ENCODE results near the gene ARFIP2. TPM values are rescaled to one million over a fixed set of nuclear protein-coding genes. Genes with fewer than 3 reads are reported as not detected.
A peak's percentile ranks its signal among the peaks of the same experiment; 100 is the strongest.

Gene ARFIP2
- total RNA-seq, 6 donors from 2014 or later = 41.7 to 80.7 (median 54.6) TPM

- DNase-seq (peak in 1 of 2 donors; percentile 70), ATAC-seq (ENCODE audit: low FRiP score in 2 of 2) (peak; percentile 13 to 34)
- Histone ChIP-seq H3K27ac (peak overlapping the region in 2 of 4 donors; percentile 7 to 46), H3K27me3 (no peaks in the 10 kb centered on the region), H3K4me3 (no peak overlapping the region), H3K36me3 (peaks cover 19 to 88% (median 56%) of the 10 kb centered on the region in 4 donors), H3K9me3 (no peaks in the 10 kb centered on the region), H3K4me1 (no peaks in the 10 kb centered on the region)
- TF ChIP-seq POLR2A (IDR thresholded peaks at IDR 0.05) (no peak), CTCF (IDR thresholded peaks at IDR 0.05) (no peak), EP300 (IDR thresholded peaks at IDR 0.05) (no peak), POLR2AphosphoS5 (IDR thresholded peaks at IDR 0.05) (no peak)
- WGBS, 2 donors = 92 to 94% methylated on average over 21 to 26 of the region's 26 CpGs
These were observed 23.4 kb downstream of the ARFIP2 start for GRCh38 chr11:6457581-6458320.

- Histone ChIP-seq H3K4me1 (no peaks in the 10 kb centered on the region), H3K27me3 (no peaks in the 10 kb centered on the region), H3K4me3 (no peak overlapping the region), H3K36me3 (peaks cover 20 to 93% (median 62%) of the 10 kb centered on the region in 4 donors), H3K27ac (no peak overlapping the region), H3K9me3 (no peaks in the 10 kb centered on the region)
- peak in 1 of 2 donors; percentile 81 for DNase-seq
- TF ChIP-seq CTCF (IDR thresholded peaks at IDR 0.05) (no peak), EP300 (IDR thresholded peaks at IDR 0.05) (no peak), POLR2AphosphoS5 (IDR thresholded peaks at IDR 0.05) (no peak), POLR2A (IDR thresholded peaks at IDR 0.05) (no peak)
- 94 to 97% methylated on average over 9 to 56 of the region's 56 CpGs for WGBS, 2 donors
- no peak for ATAC-seq (ENCODE audit: low FRiP score in 2 of 2)
These were observed 24.6 kb downstream of the ARFIP2 start for GRCh38 chr11:6456361-6457073.

- TF ChIP-seq EP300 (IDR thresholded peaks at IDR 0.05) (no peak), POLR2AphosphoS5 (IDR thresholded peaks at IDR 0.05) (no peak), CTCF (IDR thresholded peaks at IDR 0.05) (no peak), POLR2A (IDR thresholded peaks at IDR 0.05) (no peak)
- no peaks in the 10 kb centered on the region for H3K27me3 ChIP-seq
- 85 to 94% methylated on average over 2 of the region's 2 CpGs for WGBS, 2 donors
- no peaks in the 10 kb centered on the region for H3K4me1 ChIP-seq
- DNase-seq (no peak), ATAC-seq (ENCODE audit: low FRiP score in 2 of 2) (no peak)
- no peaks in the 10 kb centered on the region for H3K9me3 ChIP-seq
- H3K36me3 ChIP-seq = peaks cover 31 to 97% (median 76%) of the 10 kb centered on the region in 4 donors
- H3K27ac ChIP-seq = no peak overlapping the region
- H3K4me3 ChIP-seq = no peak overlapping the region
These were observed 26.1 kb downstream of the ARFIP2 start for GRCh38 chr11:6455070-6455469.

GRCh38 chr11:6453152-6453551, 28.0 kb downstream of the ARFIP2 start:
- no peaks in the 10 kb centered on the region for H3K27me3 ChIP-seq
- no peak for DNase-seq
- TF ChIP-seq POLR2AphosphoS5 (IDR thresholded peaks at IDR 0.05) = no peak
- no peak for TF ChIP-seq EP300 (IDR thresholded peaks at IDR 0.05)
- TF ChIP-seq POLR2A (IDR thresholded peaks at IDR 0.05) = no peak
- no peak for TF ChIP-seq CTCF (IDR thresholded peaks at IDR 0.05)
- WGBS, 2 donors = 91 to 96% methylated on average over 2 of the region's 2 CpGs
- H3K4me1 ChIP-seq = no peaks in the 10 kb centered on the region
- no peak for ATAC-seq (ENCODE audit: low FRiP score in 2 of 2)
- peaks cover 38 to 98% (median 90%) of the 10 kb centered on the region in 4 donors for H3K36me3 ChIP-seq
- H3K27ac ChIP-seq = no peak overlapping the region
- H3K4me3 ChIP-seq = no peak overlapping the region
- no peaks in the 10 kb centered on the region for H3K9me3 ChIP-seq
